H1 (cell line): ENCODE measurements around the gene GRID1. TPM values are rescaled to one million over a fixed set of nuclear protein-coding genes. Genes with fewer than 3 reads are reported as not detected.

Experiments used
- CTCF ChIA-PET: fragments of 300-600 bp; sonication (Branson Sonifier 250); formaldehyde crosslinking; loops from one replicate; lab custom pipeline; 2021; ENCODE audit not compliant: partially characterized antibody; lab: Charles Lee
- POLR2A ChIA-PET: fragments of 300-600 bp; sonication (Branson Sonifier 250); formaldehyde crosslinking; loops from one replicate; lab custom pipeline; 2021; ENCODE audit warnings: inconsistent platforms; ENCODE audit not compliant: partially characterized antibody; lab: Charles Lee
- DNase-seq, 2 experiments: peaks; one replicate each; pipeline versions ENCODE4 v3.0.0 to v3.0.0-alpha.2; 2010 to 2022; ENCODE audit warnings: low spot score in 2 of 2, low read depth in 1 of 2, mixed read lengths in 1 of 2
- FAIRE-seq: peaks from 2 replicates; lab custom pipeline; 2011; peaks lifted over from hg19 to GRCh38; lab: Jason Lieb, UNC
- H2AFZ ChIP-seq: 2 replicates; pipeline ENCODE4 v1.8.1; 2012; ENCODE audit warnings: low read length, inconsistent platforms
- H2AK5ac ChIP-seq: 2 replicates; pipeline ENCODE4 v1.6.1; 2013; ENCODE audit warnings: low read depth, low read length
- H2BK120ac ChIP-seq: replicated peaks from 2 replicates; pipeline ENCODE3; 2013; ENCODE audit warnings: low read depth, low read length, inconsistent platforms
- H2BK12ac ChIP-seq: 2 replicates; pipeline ENCODE4 v1.6.1; 2013; ENCODE audit warnings: low read depth, low read length
- H2BK15ac ChIP-seq: 2 replicates; pipeline ENCODE4 v1.6.1; 2013; ENCODE audit warnings: low read length
- H2BK20ac ChIP-seq: 2 replicates; pipeline ENCODE4 v1.6.1; 2013; ENCODE audit warnings: low read length
- H2BK5ac ChIP-seq: 2 replicates; pipeline ENCODE4 v1.6.1; 2013; ENCODE audit warnings: low read depth, low read length
- H3K14ac ChIP-seq: 2 replicates; pipeline ENCODE4 v1.6.1; 2013; ENCODE audit warnings: inconsistent platforms; ENCODE audit not compliant: insufficient read length
- H3K18ac ChIP-seq: 2 replicates; pipeline ENCODE4 v1.6.1; 2013; ENCODE audit warnings: low read length; ENCODE audit errors: extremely low read depth
- H3K23ac ChIP-seq: 2 replicates; pipeline ENCODE4 v1.6.1; 2013; ENCODE audit warnings: inconsistent platforms; ENCODE audit not compliant: insufficient read length
- H3K23me2 ChIP-seq: 2 replicates; pipeline ENCODE4 v1.6.1; 2013; ENCODE audit warnings: low read depth, low read length
- H3K27ac ChIP-seq: 2 replicates; pipeline ENCODE4 v1.6.1; 2011; ENCODE audit warnings: low read depth, low read length, inconsistent platforms
- H3K27me3 ChIP-seq, 4 experiments: replicated peaks in 1 of 4; 1 replicate in 1 of 4; 2 replicates in 3 of 4; pipeline versions ENCODE4 v1.6.1 to v1.8.1; 2011 to 2013; ENCODE audit warnings: low read length in 3 of 4, mild to moderate bottlenecking in 3 of 4, inconsistent platforms in 2 of 4, mixed read lengths in 2 of 4, moderate library complexity in 1 of 4; ENCODE audit not compliant: control insufficient read depth in 3 of 4, insufficient read depth in 3 of 4; ENCODE audit errors: extremely low read depth in 1 of 4
- H3K36me3 ChIP-seq, 4 experiments: 2 replicates each; pipeline versions ENCODE4 v1.6.1 to v1.8.1; 2011 to 2013; ENCODE audit warnings: mild to moderate bottlenecking in 4 of 4, low read length in 3 of 4, moderate library complexity in 2 of 4, control low read depth in 1 of 4, inconsistent platforms in 1 of 4; ENCODE audit not compliant: insufficient read depth in 4 of 4, control insufficient read depth in 2 of 4
- H3K4ac ChIP-seq: replicated peaks from 2 replicates; pipeline ENCODE3; 2013; ENCODE audit warnings: low read length, low read depth, mixed read lengths, inconsistent platforms; ENCODE audit not compliant: insufficient read length
- H3K4me1 ChIP-seq, 4 experiments: replicated peaks in 1 of 4; 1 replicate in 1 of 4; 2 replicates in 3 of 4; pipeline versions ENCODE4 v1.6.1 to v1.8.1; 2011 to 2013; ENCODE audit warnings: low read length in 3 of 4, inconsistent platforms in 2 of 4, mixed read lengths in 1 of 4; ENCODE audit not compliant: insufficient read depth in 4 of 4, control insufficient read depth in 3 of 4
- H3K4me2 ChIP-seq, 2 experiments: 2 replicates each; pipeline versions ENCODE4 v1.6.1 to v1.8.1; 2011 to 2013; ENCODE audit warnings: low read depth in 2 of 2, low read length in 2 of 2, control low read depth in 1 of 2, inconsistent platforms in 1 of 2, mild to moderate bottlenecking in 1 of 2; ENCODE audit not compliant: insufficient read depth in 1 of 2
- H3K4me3 ChIP-seq, 4 experiments: fragments of 200-600, 300-600 bp in 1 of 4; sonication (generic), shearing (Covaris generic), sonication (Bioruptor Twin) in 1 of 4; 2 replicates each; pipeline versions ENCODE4 v1.5.1 to v1.8.1; 2011 to 2016; ENCODE audit warnings: low read length in 4 of 4, low read depth in 3 of 4, control low read depth in 2 of 4, inconsistent platforms in 2 of 4, mild to moderate bottlenecking in 2 of 4, mixed read lengths in 1 of 4, moderate library complexity in 1 of 4; ENCODE audit not compliant: insufficient read depth in 2 of 4; ENCODE audit errors: extremely low read depth in 1 of 4
- H3K56ac ChIP-seq: replicated peaks from 2 replicates; pipeline ENCODE3; 2013; ENCODE audit warnings: low read depth, mild to moderate bottlenecking, mixed read lengths, low read length, inconsistent platforms; ENCODE audit not compliant: insufficient read length
- H3K79me1 ChIP-seq: 2 replicates; pipeline ENCODE4 v1.6.1; 2013; ENCODE audit warnings: low read depth, low read length, control low read depth
- H3K79me2 ChIP-seq, 2 experiments: 2 replicates each; pipeline versions ENCODE4 v1.6.1 to v1.8.1; 2012 to 2013; ENCODE audit warnings: low read length in 2 of 2, mild to moderate bottlenecking in 2 of 2, inconsistent platforms in 1 of 2; ENCODE audit not compliant: insufficient read depth in 2 of 2, control insufficient read depth in 1 of 2
- H3K9ac ChIP-seq, 4 experiments: replicated peaks in 1 of 4; 1 replicate in 1 of 4; 2 replicates in 3 of 4; pipeline versions ENCODE4 v1.6.1 to v1.8.1; 2011 to 2013; ENCODE audit warnings: low read depth in 3 of 4, low read length in 3 of 4, control low read depth in 2 of 4, mild to moderate bottlenecking in 2 of 4, moderate library complexity in 2 of 4, inconsistent platforms in 1 of 4; ENCODE audit errors: extremely low read depth in 1 of 4
- H3K9me3 ChIP-seq, 2 experiments: 2 replicates each; pipeline versions ENCODE4 v1.6.1 to v1.8.1; 2012 to 2013; ENCODE audit warnings: mild to moderate bottlenecking in 2 of 2, moderate library complexity in 2 of 2, control low read depth in 1 of 2, inconsistent platforms in 1 of 2, low read depth in 1 of 2, low read length in 1 of 2, mixed read lengths in 1 of 2; ENCODE audit not compliant: insufficient read depth in 2 of 2
- H4K20me1 ChIP-seq, 2 experiments: replicated peaks in 1 of 2; 2 replicates each; pipeline versions ENCODE3 to v1.8.1; 2011 to 2013; ENCODE audit warnings: inconsistent platforms in 2 of 2, low read length in 2 of 2, mild to moderate bottlenecking in 1 of 2; ENCODE audit not compliant: insufficient read depth in 2 of 2, control insufficient read depth in 1 of 2
- H4K5ac ChIP-seq: 2 replicates; pipeline ENCODE4 v1.6.1; 2013; ENCODE audit warnings: low read length, low read depth, mixed read lengths, inconsistent platforms; ENCODE audit not compliant: insufficient read length
- H4K8ac ChIP-seq: 2 replicates; pipeline ENCODE4 v1.8.0; 2013; ENCODE audit warnings: mild to moderate bottlenecking, moderate library complexity, low read length, inconsistent platforms; ENCODE audit not compliant: insufficient read depth; ENCODE audit errors: extremely low read depth
- H4K91ac ChIP-seq: replicated peaks from 2 replicates; pipeline ENCODE3; 2013; ENCODE audit warnings: low read length, mixed read lengths, inconsistent platforms; ENCODE audit not compliant: insufficient read length
- ATF2 ChIP-seq: IDR thresholded peaks from 2 replicates; pipeline ENCODE4 v1.6.1; 2012; ENCODE audit warnings: low read length, inconsistent platforms
- CHD2 ChIP-seq: IDR thresholded peaks from 2 replicates; pipeline ENCODE4 v1.6.1; 2012; ENCODE audit warnings: low read length, improper control_type of control experiment
- EGR1 ChIP-seq: IDR thresholded peaks from 2 replicates; pipeline ENCODE4 v1.6.1; 2011; ENCODE audit warnings: low read depth, low read length, borderline replicate concordance
- FOSL1 ChIP-seq: IDR thresholded peaks from 2 replicates; pipeline ENCODE4 v1.6.1; 2011; ENCODE audit warnings: mild to moderate bottlenecking, low read depth, low read length, moderate library complexity; ENCODE audit not compliant: insufficient read depth
- GTF2F1 ChIP-seq: IDR thresholded peaks from 2 replicates; pipeline ENCODE4 v1.6.1; 2012; ENCODE audit warnings: low read depth, low read length, improper control_type of control experiment, borderline replicate concordance
- HDAC2 ChIP-seq, 2 experiments: fragments of 300-600 bp in 1 of 2; sonication (generic) in 1 of 2; IDR thresholded peaks; 2 replicates each; pipeline ENCODE4 v1.6.1; 2011 to 2012; ENCODE audit warnings: low read depth in 2 of 2, low read length in 2 of 2, mild to moderate bottlenecking in 2 of 2, moderate library complexity in 2 of 2, borderline replicate concordance in 1 of 2, inconsistent platforms in 1 of 2
- HDAC6 ChIP-seq: IDR thresholded peaks from one replicate; pipeline ENCODE4 v1.7.1; 2012; ENCODE audit warnings: low read depth, mild to moderate bottlenecking, inconsistent platforms, low read length, moderate library complexity
- KDM5A ChIP-seq: fragments of 200-600 bp; IDR thresholded peaks from 2 replicates; pipeline ENCODE4 v1.7.1; 2012; ENCODE audit warnings: mild to moderate bottlenecking, low read length, inconsistent platforms, mixed read lengths
- MAX ChIP-seq: IDR thresholded peaks from 2 replicates; pipeline ENCODE4 v1.6.1; 2012; ENCODE audit warnings: inconsistent platforms
- RNF2 ChIP-seq: fragments of 200-900, 300-1000 bp; sonication (generic); IDR thresholded peaks from 2 replicates; pipeline ENCODE4 v1.7.1; 2016; ENCODE audit warnings: borderline replicate concordance, low read depth, mild to moderate bottlenecking, antibody characterized with exemption, low read length; ENCODE audit not compliant: poor library complexity, severe bottlenecking; ENCODE audit errors: missing control alignments
- SP4 ChIP-seq: IDR thresholded peaks from 2 replicates; pipeline ENCODE4 v1.6.1; 2012; ENCODE audit warnings: low read length, inconsistent platforms
- WGBS, 2 experiments: shearing (Covaris generic) in 1 of 2; methylation state at CpG; one replicate each; pipeline versions ENCODE4 v1.1.6 to v1.1.7; 2013 to 2015; ENCODE audit warnings: low lambda C conversion rate in 2 of 2, mixed read lengths in 2 of 2, inconsistent platforms in 1 of 2, low coverage in 1 of 2, missing lambda C conversion rate in 1 of 2; ENCODE audit not compliant: insufficient replicate concordance in 2 of 2, insufficient coverage in 1 of 2, insufficient read length in 1 of 2; ENCODE audit errors: extremely low coverage in 1 of 2, missing lambda C conversion rate in 1 of 2; 5-methylcytosine and 5-hydroxymethylcytosine counted together
- polyA plus RNA-seq, 7 experiments: library from polyadenylated mRNA; depleted of rRNA in 3 of 7; stranded (reverse) in 5 of 7; unstranded in 2 of 7; fragments of >200 nt in 5 of 7; fragments of 200-250 nt in 2 of 7; gene quantifications; 1 replicate in 5 of 7; 2 replicates in 1 of 7; 4 replicates in 1 of 7; pipeline versions ENCODE4 v1.2.1 to v1.2.3, GENCODE V29; 2011 to 2013; ENCODE audit warnings: missing spikeins in 2 of 7, mixed read lengths in 2 of 7
- total RNA-seq: library from RNA; stranded (reverse); fragmentation: NEBNext Ultra II Directional; extraction: Animal tissue kit (Norgen Biotek cat#: 25700); gene quantifications from 2 replicates; pipeline ENCODE4 v1.2.1, GENCODE V29; 2021

The GRID1 gene
- total and polyA plus RNA-seq, 2 of the 8 experiments (the other 6 are each of a cell fraction or from before 2014, with no cell fraction given), result 0.22 to 0.30 TPM

- no peak overlapping the region for H3K9ac ChIP-seq
- CTCF ChIA-PET, result interaction anchor here (0.6 to 1.7 kb wide), 6 partner anchors 10 to 803 kb away, joined by 3 to 6 read pairs (median 4); no protein-coding TSS in a partner anchor
- no peak overlapping the region for H2AFZ ChIP-seq
- TF ChIP-seq ATF2 (no peak), CHD2 (no peak), HDAC6 (no peak), SP4 (no peak), RNF2 (no peak), KDM5A (no peak), MAX (no peak), FOSL1 (no peak), EGR1 (no peak), GTF2F1 (no peak), HDAC2 (IDR thresholded peaks at IDR 0.05; ENCODE audit: borderline replicate concordance in 1 of 2, low read depth in 2 of 2, low read length in 2 of 2) (no peak)
Measured at GRCh38 chr10:86243651-86244155, 122.9 kb downstream of the GRID1 start.

More at GRCh38 chr10:86243651-86244155, 122.9 kb downstream of the GRID1 start:
- 89% methylated on average over 10 of the region's 10 CpGs; no CpG with 5 or more reads in 1 of the 2 experiments for WGBS, 2 experiments
- Histone ChIP-seq H3K9me3 (peaks cover 4% of the 10 kb centered on the region in 2 experiments; a peak in 3 of 4 replicates), H3K36me3 (no peaks in the 10 kb centered on the region), H3K4ac (no peak overlapping the region), H3K79me2 (no peaks in the 10 kb centered on the region), H3K23ac (no peak overlapping the region), H3K4me3 (no peak overlapping the region), H3K27me3 (no peaks in the 10 kb centered on the region), H2BK5ac (no peak overlapping the region), H4K5ac (no peak overlapping the region), H3K56ac (no peak overlapping the region), H2BK20ac (no peak overlapping the region), H2AK5ac (no peak overlapping the region), H3K23me2 (peaks cover 4% of the 10 kb centered on the region; the same call in 1 of the 2 replicates), H3K27ac (no peak overlapping the region), H2BK120ac (no peak overlapping the region), H2BK12ac (no peak overlapping the region), H4K8ac (no peak overlapping the region), H3K18ac (no peak overlapping the region), H3K79me1 (no peaks in the 10 kb centered on the region), H4K20me1 (peaks cover 0 to 4% of the 10 kb centered on the region in 2 experiments), H2BK15ac (no peak overlapping the region), H3K4me2 (no peak overlapping the region), H4K91ac (no peak overlapping the region), H3K14ac (no peak overlapping the region), H3K4me1 (0 out of 7 replicates have a peak, but pooled peaks cover 0 to 5% (median 0%) of the 10 kb centered on the region in 4 experiments)
- FAIRE-seq, result no peak
- POLR2A ChIA-PET, result interaction anchor here (1.9 to 2.0 kb wide), 2 partner anchors 11 to 13 kb away, joined by 4 to 6 read pairs; no protein-coding TSS in a partner anchor
- no peak for DNase-seq
